Keratinocyte (primary cell): ENCODE data around the gene EFCAB6. TPM values are rescaled to one million over a fixed set of nuclear protein-coding genes. Genes with fewer than 3 reads are reported as not detected.

Experiments used
- DNase-seq: peaks from one replicate; pipeline ENCODE4 v3.0.0-alpha.2; 2011; ENCODE audit warnings: low read depth, missing footprints, low spot score
- FAIRE-seq: peaks from 2 replicates; lab custom pipeline; 2011; peaks lifted over from hg19 to GRCh38; lab: Jason Lieb, UNC
- H2AFZ ChIP-seq: 2 replicates; pipeline ENCODE4 v1.6.0; 2012; ENCODE audit warnings: low read length, control low read depth, inconsistent platforms; ENCODE audit not compliant: control insufficient read depth
- H3K27ac ChIP-seq: 2 replicates; pipeline ENCODE4 v1.5.1; 2011; ENCODE audit warnings: low read length; ENCODE audit not compliant: control insufficient read depth, insufficient read depth
- H3K27me3 ChIP-seq: 3 replicates; pipeline ENCODE4 v1.6.0; 2011; ENCODE audit warnings: low read length; ENCODE audit not compliant: control insufficient read depth, insufficient read depth; ENCODE audit errors: extremely low read depth
- H3K36me3 ChIP-seq, 2 experiments: 2 replicates in 1 of 2; 3 replicates in 1 of 2; pipeline ENCODE4 v1.5.1; 2011; ENCODE audit warnings: low read length in 2 of 2, mild to moderate bottlenecking in 1 of 2; ENCODE audit not compliant: control insufficient read depth in 2 of 2, insufficient read depth in 2 of 2; ENCODE audit errors: extremely low read depth in 1 of 2
- H3K4me1 ChIP-seq: 3 replicates; pipeline ENCODE4 v1.5.1; 2011; ENCODE audit warnings: low read length; ENCODE audit not compliant: control insufficient read depth, insufficient read depth; ENCODE audit errors: extremely low read depth
- H3K4me2 ChIP-seq: 3 replicates; pipeline ENCODE4 v1.6.0; 2011; ENCODE audit warnings: low read depth, low read length; ENCODE audit not compliant: control insufficient read depth, insufficient read depth; ENCODE audit errors: extremely low read depth
- H3K4me3 ChIP-seq, 3 experiments: fragments of 200-600 bp in 1 of 3; sonication (generic) in 1 of 3; 2 replicates in 2 of 3; 3 replicates in 1 of 3; pipeline ENCODE4 v1.5.1; 2011 to 2016; ENCODE audit warnings: low read length in 3 of 3, mild to moderate bottlenecking in 3 of 3, control low read depth in 2 of 3, inconsistent platforms in 1 of 3, low read depth in 1 of 3, mixed read lengths in 1 of 3, mixed run types in 1 of 3, moderate library complexity in 1 of 3; ENCODE audit not compliant: control insufficient read depth in 2 of 3, insufficient read depth in 2 of 3; ENCODE audit errors: extremely low read depth in 1 of 3
- H3K79me2 ChIP-seq: 2 replicates; pipeline ENCODE4 v1.6.0; 2012; ENCODE audit warnings: low read length; ENCODE audit not compliant: control insufficient read depth, insufficient read depth
- H3K9ac ChIP-seq: 3 replicates; pipeline ENCODE4 v1.6.0; 2011; ENCODE audit warnings: low read length; ENCODE audit not compliant: control insufficient read depth, insufficient read depth; ENCODE audit errors: extremely low read depth
- H3K9me1 ChIP-seq: 3 replicates; pipeline ENCODE4 v1.6.0; 2011; ENCODE audit warnings: low read length; ENCODE audit not compliant: control insufficient read depth, insufficient read depth; ENCODE audit errors: extremely low read depth
- H3K9me3 ChIP-seq: 2 replicates; pipeline ENCODE4 v1.5.1; 2012; ENCODE audit warnings: low read depth, low read length; ENCODE audit not compliant: control insufficient read depth
- H4K20me1 ChIP-seq: 3 replicates; pipeline ENCODE4 v1.6.0; 2011; ENCODE audit warnings: low read length; ENCODE audit not compliant: control insufficient read depth, insufficient read depth; ENCODE audit errors: extremely low read depth
- CTCF ChIP-seq, 3 experiments: IDR thresholded peaks in 1 of 3; conservative IDR thresholded peaks in 1 of 3; optimal IDR thresholded peaks in 1 of 3; 2 replicates in 2 of 3; 3 replicates in 1 of 3; pipeline versions ENCODE3 to v1.5.1; 2011; ENCODE audit warnings: low read length in 3 of 3, mild to moderate bottlenecking in 3 of 3, moderate library complexity in 2 of 3, control low read depth in 1 of 3, inconsistent platforms in 1 of 3; ENCODE audit not compliant: insufficient read depth in 2 of 3; ENCODE audit errors: extremely low read depth in 1 of 3
- EZH2 ChIP-seq: IDR thresholded peaks from one replicate; pipeline ENCODE4 v1.6.1; 2012; ENCODE audit warnings: inconsistent platforms, mild to moderate bottlenecking, low read length, moderate library complexity
- dilution Hi-C: fragments of 300-500 bp; cut with MboI; formaldehyde crosslinking; loops from one replicate; pipeline ENCODE4 v1.7.0; 2020; ENCODE audit warnings: low sequenced_read_pairs; ENCODE audit not compliant: extremely low pct_ligation_motif_present
- polyA plus RNA-seq, 5 experiments: library from polyadenylated mRNA; depleted of rRNA in 3 of 5; stranded (reverse) in 3 of 5; stranded (forward) in 1 of 5; unstranded in 1 of 5; fragments of >200 nt; gene quantifications; 1 replicate in 1 of 5; 2 replicates in 3 of 5; 3 replicates in 1 of 5; pipeline versions ENCODE4 v1.2.1 to v1.2.3, GENCODE V29; 2011 to 2012; ENCODE audit warnings: missing spikeins in 2 of 5, low read depth in 1 of 5, low replicate concordance in 1 of 5

Gene EFCAB6
- polyA plus RNA-seq, 1 donor (not counting 4 experiments of a cell fraction or from before 2014, with no cell fraction given) = 0.18 TPM

GRCh38 chr22:43845981-43846380 is 33.9 kb upstream of the EFCAB6 start:
- DNase-seq (no peak), FAIRE-seq (no peak)
- dilution Hi-C loops = no loop called here
- H3K27ac ChIP-seq = no peak overlapping the region
- no peaks in the 10 kb centered on the region for H3K9me1 ChIP-seq
- H3K79me2 ChIP-seq = no peaks in the 10 kb centered on the region
- H3K9me3 ChIP-seq = no peaks in the 10 kb centered on the region
- H3K4me1 ChIP-seq = no peaks in the 10 kb centered on the region
- no peak overlapping the region for H3K9ac ChIP-seq
- H3K36me3 ChIP-seq = no peaks in the 10 kb centered on the region
- H4K20me1 ChIP-seq = no peaks in the 10 kb centered on the region
- TF ChIP-seq CTCF (optimal IDR thresholded peaks at IDR 0.05 in 1 of 3, IDR thresholded peaks at IDR 0.05 in 1 of 3, conservative IDR thresholded peaks at IDR 0.05 in 1 of 3; ENCODE audit: extremely low read depth in 1 of 3, insufficient read depth in 2 of 3, low read length in 3 of 3) (no peak), EZH2 (no peak)
- no peak overlapping the region for H3K4me2 ChIP-seq
- H2AFZ ChIP-seq = no peak overlapping the region
- H3K4me3 ChIP-seq = no peak overlapping the region
- H3K27me3 ChIP-seq = peaks cover 16% of the 10 kb centered on the region

- no peak for TF ChIP-seq EZH2
- no peak for TF ChIP-seq CTCF (optimal IDR thresholded peaks at IDR 0.05 in 1 of 3, IDR thresholded peaks at IDR 0.05 in 1 of 3, conservative IDR thresholded peaks at IDR 0.05 in 1 of 3; ENCODE audit: extremely low read depth in 1 of 3, insufficient read depth in 2 of 3, low read length in 3 of 3)
- Histone ChIP-seq H3K4me3 (no peak overlapping the region), H3K9me3 (no peaks in the 10 kb centered on the region), H3K9ac (no peak overlapping the region), H4K20me1 (no peaks in the 10 kb centered on the region), H3K9me1 (no peaks in the 10 kb centered on the region), H3K4me2 (no peak overlapping the region), H3K27ac (no peak overlapping the region), H3K27me3 (peaks cover 7% of the 10 kb centered on the region), H2AFZ (no peak overlapping the region), H3K79me2 (no peaks in the 10 kb centered on the region), H3K4me1 (no peaks in the 10 kb centered on the region), H3K36me3 (no peaks in the 10 kb centered on the region)
- FAIRE-seq (no peak), DNase-seq (no peak)
- dilution Hi-C loops = no loop called here
Measured at GRCh38 chr22:43844560-43845545, 32.7 kb upstream of the EFCAB6 start.
